Measurements from ENCODE around the gene PRSS33.

The PRSS33 gene

DNA sequence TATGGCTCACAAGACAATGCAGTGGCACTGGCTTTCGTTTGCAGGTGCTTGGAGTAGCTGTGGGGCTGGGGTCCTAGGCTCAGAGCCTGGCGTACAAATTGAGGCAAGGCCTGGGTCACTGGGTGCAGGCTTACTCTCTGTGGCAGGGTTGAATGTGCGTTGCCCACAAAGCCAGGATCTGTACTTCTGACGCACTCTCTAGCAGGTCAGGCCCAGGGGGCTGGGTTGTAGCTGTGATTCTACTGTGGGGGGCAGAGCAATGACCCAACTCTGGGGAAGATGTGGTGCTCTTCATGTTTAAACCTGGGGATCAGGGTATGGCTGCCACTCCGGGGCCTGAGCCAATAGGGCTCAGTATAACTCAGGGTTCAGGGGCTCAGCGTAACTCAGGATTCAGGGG is 23.3 kb upstream of the PRSS33 start:
- DNase-seq (ENCODE audit: low read depth in 2 of 2), result no peak
- TF ChIP-seq, protein P1, sequence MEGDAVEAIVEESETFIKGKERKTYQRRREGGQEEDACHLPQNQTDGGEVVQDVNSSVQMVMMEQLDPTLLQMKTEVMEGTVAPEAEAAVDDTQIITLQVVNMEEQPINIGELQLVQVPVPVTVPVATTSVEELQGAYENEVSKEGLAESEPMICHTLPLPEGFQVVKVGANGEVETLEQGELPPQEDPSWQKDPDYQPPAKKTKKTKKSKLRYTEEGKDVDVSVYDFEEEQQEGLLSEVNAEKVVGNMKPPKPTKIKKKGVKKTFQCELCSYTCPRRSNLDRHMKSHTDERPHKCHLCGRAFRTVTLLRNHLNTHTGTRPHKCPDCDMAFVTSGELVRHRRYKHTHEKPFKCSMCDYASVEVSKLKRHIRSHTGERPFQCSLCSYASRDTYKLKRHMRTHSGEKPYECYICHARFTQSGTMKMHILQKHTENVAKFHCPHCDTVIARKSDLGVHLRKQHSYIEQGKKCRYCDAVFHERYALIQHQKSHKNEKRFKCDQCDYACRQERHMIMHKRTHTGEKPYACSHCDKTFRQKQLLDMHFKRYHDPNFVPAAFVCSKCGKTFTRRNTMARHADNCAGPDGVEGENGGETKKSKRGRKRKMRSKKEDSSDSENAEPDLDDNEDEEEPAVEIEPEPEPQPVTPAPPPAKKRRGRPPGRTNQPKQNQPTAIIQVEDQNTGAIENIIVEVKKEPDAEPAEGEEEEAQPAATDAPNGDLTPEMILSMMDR (IDR thresholded peaks at IDR 0.05; ENCODE audit: low read depth, low read length), result no peak
- no peak overlapping the region for H3K4me3 ChIP-seq (replicated peaks in 1 of 2; ENCODE audit: low read depth in 2 of 2, low read length in 2 of 2)

DNA sequence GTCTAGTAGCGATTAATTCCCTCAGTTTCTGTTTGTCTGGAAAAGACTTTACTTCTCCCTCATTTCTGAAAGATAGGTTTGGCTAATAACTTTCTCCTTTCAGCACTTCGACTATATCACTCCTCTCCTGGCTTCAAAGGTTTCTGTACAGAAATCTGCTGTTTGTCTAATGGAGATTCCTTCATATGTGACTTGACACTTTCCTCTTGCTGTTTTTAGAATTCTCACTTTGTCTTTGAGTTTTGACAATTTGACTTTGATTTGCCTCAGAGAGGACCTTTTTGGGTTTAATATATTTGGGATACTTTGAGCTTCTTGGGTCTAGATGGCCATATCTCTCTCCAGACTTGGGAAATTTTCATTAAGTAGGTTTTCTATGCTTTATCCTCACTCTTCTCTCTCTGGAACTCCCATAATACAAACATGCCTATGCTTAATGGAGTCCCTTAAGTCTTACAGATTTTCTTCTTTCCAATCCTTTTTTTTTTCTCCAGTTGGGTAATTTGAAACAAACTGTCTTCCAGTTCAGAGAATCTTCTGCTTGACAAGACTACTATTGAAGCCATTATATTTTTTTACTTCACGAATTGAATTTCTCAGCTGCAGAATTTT is 21.9 kb upstream of the PRSS33 start:
- H3K4me3 ChIP-seq (replicated peaks in 1 of 2; ENCODE audit: low read depth in 2 of 2, low read length in 2 of 2), result no peak overlapping the region
- no peak for DNase-seq (ENCODE audit: low read depth in 2 of 2)
- TF ChIP-seq, protein P1 (IDR thresholded peaks at IDR 0.05; ENCODE audit: low read depth, low read length), result no peak

DNA sequence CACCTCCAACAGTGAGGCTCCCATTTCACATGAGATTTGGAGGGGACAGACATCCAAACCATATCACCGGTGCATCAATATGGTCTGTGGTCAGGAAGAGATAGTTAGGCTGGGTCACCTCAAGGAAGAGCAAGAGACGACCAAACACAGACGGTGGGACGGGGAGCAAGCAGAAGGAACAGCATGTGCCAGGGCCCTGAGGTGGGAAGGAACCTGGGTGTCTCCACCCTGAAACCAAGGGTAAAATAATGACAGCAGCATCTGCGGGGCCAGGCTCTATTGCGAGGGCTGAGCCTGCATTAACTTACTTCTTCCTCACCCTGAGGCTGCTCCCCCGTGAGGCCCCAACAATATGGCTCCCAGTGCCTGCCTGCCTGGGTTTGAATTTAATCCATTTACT is 20.8 kb upstream of the PRSS33 start:
- TF ChIP-seq, protein P1 (IDR thresholded peaks at IDR 0.05; ENCODE audit: low read depth, low read length), result no peak
- no peak for DNase-seq (ENCODE audit: low read depth in 2 of 2)
- no peak overlapping the region for H3K4me3 ChIP-seq (replicated peaks in 1 of 2; ENCODE audit: low read depth in 2 of 2, low read length in 2 of 2)

DNA sequence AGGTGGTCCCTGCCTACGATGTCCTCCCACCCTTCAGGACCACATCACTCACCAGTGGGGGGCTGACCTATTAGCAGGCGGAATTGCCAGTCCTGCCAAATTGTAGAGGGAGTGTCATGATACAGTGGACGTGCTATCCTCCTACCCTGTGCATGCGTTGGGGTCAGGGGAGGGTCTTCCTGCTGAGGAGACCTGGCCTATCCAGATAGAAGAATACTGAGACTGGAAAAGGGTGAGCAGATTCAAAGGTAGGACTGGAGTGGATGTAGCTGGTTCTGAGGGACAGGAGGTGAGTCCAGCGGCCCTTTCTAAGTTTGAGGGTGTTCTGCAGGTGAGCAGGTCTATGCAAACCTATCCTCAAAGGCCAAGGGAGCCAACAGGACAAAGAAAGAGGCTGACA is 18.9 kb upstream of the PRSS33 start:
- DNase-seq (ENCODE audit: low read depth in 2 of 2), result no peak
- TF ChIP-seq, protein P1 (IDR thresholded peaks at IDR 0.05; ENCODE audit: low read depth, low read length), result no peak
- H3K4me3 ChIP-seq (replicated peaks in 1 of 2; ENCODE audit: low read depth in 2 of 2, low read length in 2 of 2), result no peak overlapping the region

DNA sequence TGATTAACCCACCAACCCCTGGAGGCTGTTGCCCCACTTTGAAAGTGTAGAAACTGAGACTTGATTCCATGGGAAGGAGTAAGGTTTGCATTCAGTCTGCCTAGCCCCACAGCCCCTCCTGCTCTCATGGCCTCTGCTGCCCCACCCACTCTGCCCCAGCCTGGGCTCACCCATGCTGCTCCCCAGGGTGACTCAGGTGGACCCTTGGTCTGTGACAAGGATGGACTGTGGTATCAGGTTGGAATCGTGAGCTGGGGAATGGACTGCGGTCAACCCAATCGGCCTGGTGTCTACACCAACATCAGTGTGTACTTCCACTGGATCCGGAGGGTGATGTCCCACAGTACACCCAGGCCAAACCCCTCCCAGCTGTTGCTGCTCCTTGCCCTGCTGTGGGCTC is 17.4 kb upstream of the PRSS33 start:
- DNase-seq (ENCODE audit: low read depth in 2 of 2), result no peak
- TF ChIP-seq, protein P1 (IDR thresholded peaks at IDR 0.05; ENCODE audit: low read depth, low read length), result no peak
- no peak overlapping the region for H3K4me3 ChIP-seq (replicated peaks in 1 of 2; ENCODE audit: low read depth in 2 of 2, low read length in 2 of 2)

DNA sequence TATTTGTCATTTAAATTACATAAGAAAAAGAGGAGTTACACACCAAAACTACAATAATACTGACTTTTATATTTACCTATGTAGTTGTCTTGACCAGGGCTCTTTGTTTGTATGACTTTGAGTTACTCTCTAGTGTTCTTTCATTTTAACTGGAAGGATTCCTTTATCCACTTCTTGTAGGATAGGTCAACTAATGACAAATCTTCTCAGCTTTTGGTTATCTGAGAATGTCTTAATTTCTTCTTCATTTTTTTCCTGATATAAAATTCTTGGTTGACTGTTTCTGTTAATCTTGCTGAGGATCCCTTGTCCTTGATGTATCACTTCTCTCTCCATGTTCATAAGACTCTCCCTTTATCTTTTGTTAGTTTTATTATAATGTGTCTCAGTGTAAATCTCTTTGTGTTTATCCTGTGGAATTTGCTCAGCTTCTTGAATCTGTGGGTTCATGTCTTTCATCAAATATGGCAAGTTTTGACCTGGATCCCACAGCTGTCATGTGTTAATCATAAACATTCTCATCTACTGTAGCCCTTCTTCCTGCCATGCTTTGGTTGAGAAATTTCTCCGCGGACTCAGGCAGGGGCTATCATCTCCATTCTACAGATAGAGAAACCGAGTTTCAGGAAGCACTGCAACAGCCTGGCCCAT is 16.3 kb upstream of the PRSS33 start:
- TF ChIP-seq, protein P1 (IDR thresholded peaks at IDR 0.05; ENCODE audit: low read depth, low read length), result no peak
- H3K4me3 ChIP-seq (replicated peaks in 1 of 2; ENCODE audit: low read depth in 2 of 2, low read length in 2 of 2), result no peak overlapping the region

DNA sequence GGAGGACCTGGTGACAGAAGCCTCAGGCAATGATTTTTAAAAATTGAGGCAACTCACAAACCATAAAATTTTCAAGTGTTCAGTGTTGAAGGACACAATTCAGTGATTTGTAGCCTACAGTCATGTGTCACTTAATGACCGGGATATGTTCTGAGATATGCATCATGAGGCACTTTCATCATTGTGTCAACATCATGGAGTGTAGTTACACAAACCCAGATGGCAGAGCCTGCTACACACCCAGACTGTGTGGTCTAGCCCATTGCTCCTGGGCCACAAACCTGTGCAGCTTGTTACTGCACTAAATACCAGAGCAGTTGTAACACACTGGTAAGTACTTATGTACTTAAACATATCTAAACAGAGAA is 12.5 kb upstream of the PRSS33 start:
- TF ChIP-seq, protein P1 (IDR thresholded peaks at IDR 0.05; ENCODE audit: low read depth, low read length), result no peak
- DNase-seq (ENCODE audit: low read depth in 2 of 2), result peak in 1 of 2 donors; percentile 31
- no peak overlapping the region for H3K4me3 ChIP-seq (replicated peaks in 1 of 2; ENCODE audit: low read depth in 2 of 2, low read length in 2 of 2)

More for the DNA sequence above, 16.3 kb upstream of the PRSS33 start:
- DNase-seq (ENCODE audit: low read depth in 2 of 2), result no peak
